MG63 (cell line): ENCODE data around the gene SLFN12. TPM values are rescaled to one million over a fixed set of nuclear protein-coding genes. Genes with fewer than 3 reads are reported as not detected.

Experiments
- DNase-seq: peaks from one replicate; pipeline ENCODE4 v3.0.0-alpha.2; 2020
- H3K27me3 ChIP-seq: fragments of 250-450 bp; sonication (Bioruptor Pico); 2 replicates; pipeline ENCODE4 v1.5.1; 2020; ENCODE audit warnings: mild to moderate bottlenecking, moderate library complexity
- H3K36me3 ChIP-seq: fragments of 250-450 bp; sonication (Bioruptor Pico); 2 replicates; pipeline ENCODE4 v1.5.1; 2020; ENCODE audit warnings: mild to moderate bottlenecking, moderate library complexity
- H3K4me3 ChIP-seq: fragments of 250-450 bp; sonication (Bioruptor Pico); 2 replicates; pipeline ENCODE4 v1.5.1; 2020; ENCODE audit warnings: mild to moderate bottlenecking, moderate library complexity
- H3K9me3 ChIP-seq: fragments of 250-450 bp; sonication (Bioruptor Pico); 2 replicates; pipeline ENCODE4 v1.5.1; 2020; ENCODE audit warnings: mild to moderate bottlenecking, moderate library complexity
- total RNA-seq: library from RNA; depleted of rRNA; stranded (reverse); fragments of >200 nt; shearing (Covaris generic); gene quantifications from 2 replicates; pipeline ENCODE4 v1.2.3, GENCODE V29; 2014; ENCODE audit warnings: low replicate concordance; rRNA removed

Gene SLFN12
- total RNA-seq, 1 experiment from 2014 or later, result 9.1 TPM

- DNase-seq, result peak; percentile 92
- Histone ChIP-seq H3K9me3 (peaks cover 5% of the 10 kb centered on the region; the same call in 1 of the 2 replicates), H3K4me3 (peak within 1 kb of the TSS; percentile 60), H3K27me3 (no peaks in the 10 kb centered on the region), H3K36me3 (peaks cover 19% of the 10 kb centered on the region)
Measured at GRCh38 chr17:35373534-35373983, 58.7 kb downstream of the SLFN12 start, which contains the start of gene SLFN11. Gene SLFN11 (minus strand): TSS chr17:35373621. CDS start chr17:35363807, 9,814 bp downstream.

GRCh38 chr17:35372846-35373533, 59.3 kb downstream of the SLFN12 start:
- peak; percentile 43 for DNase-seq
- Histone ChIP-seq H3K4me3 (peak overlapping the region; percentile 60), H3K36me3 (peaks cover 24% of the 10 kb centered on the region), H3K9me3 (peaks cover 5% of the 10 kb centered on the region; the same call in 1 of the 2 replicates), H3K27me3 (no peaks in the 10 kb centered on the region)

- H3K4me3 ChIP-seq, result peak overlapping the region; percentile 60
- no peak for DNase-seq
- peaks cover 5% of the 10 kb centered on the region; the same call in 1 of the 2 replicates for H3K9me3 ChIP-seq
- H3K36me3 ChIP-seq, result peaks cover 24% of the 10 kb centered on the region
- no peaks in the 10 kb centered on the region for H3K27me3 ChIP-seq
Measured at GRCh38 chr17:35371934-35372333, 60.4 kb downstream of the SLFN12 start.

- no peak for DNase-seq
- H3K27me3 ChIP-seq, result no peaks in the 10 kb centered on the region
- no peak overlapping the region for H3K4me3 ChIP-seq
- peaks cover 48% of the 10 kb centered on the region for H3K36me3 ChIP-seq
- H3K9me3 ChIP-seq, result peaks cover 5% of the 10 kb centered on the region; the same call in 1 of the 2 replicates
Measured at GRCh38 chr17:35368081-35368830, 64.0 kb downstream of the SLFN12 start.

- Histone ChIP-seq H3K9me3 (no peaks in the 10 kb centered on the region), H3K36me3 (peaks cover 72% of the 10 kb centered on the region), H3K4me3 (no peak overlapping the region), H3K27me3 (no peaks in the 10 kb centered on the region)
- no peak for DNase-seq
Measured at GRCh38 chr17:35361027-35361426, 71.3 kb downstream of the SLFN12 start.

Other genes starting within 250 kb of the SLFN12 start
- not detected in 2 replicates for gene SLC35G3, start 238.1 kb downstream of the SLFN12 start, total RNA-seq
- 4.0 and 11.0 TPM in 2 replicates for gene SLFN5, start 189.4 kb downstream of the SLFN12 start, total RNA-seq
- gene SLFN11, start 58.9 kb downstream of the SLFN12 start, total RNA-seq, result 22.8 and 25.1 TPM in 2 replicates
- 0.67 and 3.3 TPM in 2 replicates for gene SLFN13, start 16.3 kb upstream of the SLFN12 start, total RNA-seq
- gene SLFN12L, start 105.2 kb upstream of the SLFN12 start, total RNA-seq, result not detected in 2 replicates
- gene SLFN14, start 128.3 kb upstream of the SLFN12 start, total RNA-seq, result not detected in 2 replicates
- gene PEX12, start 146.1 kb upstream of the SLFN12 start, total RNA-seq, result 3.9 and 6.1 TPM in 2 replicates
- 52.9 and 65.0 TPM in 2 replicates for gene AP2B1, start 154.8 kb upstream of the SLFN12 start, total RNA-seq